ENCODE results near the gene ALPI. TPM values are rescaled to one million over a fixed set of nuclear protein-coding genes. Genes with fewer than 3 reads are reported as not detected.

The ALPI gene
- total and polyA plus RNA-seq, 8 donors: not detected

GRCh38 chr2:232506709-232507108, 50.8 kb downstream of the ALPI start:
- TF ChIP-seq CTCF (IDR thresholded peaks at IDR 0.05): no peak

DNA sequence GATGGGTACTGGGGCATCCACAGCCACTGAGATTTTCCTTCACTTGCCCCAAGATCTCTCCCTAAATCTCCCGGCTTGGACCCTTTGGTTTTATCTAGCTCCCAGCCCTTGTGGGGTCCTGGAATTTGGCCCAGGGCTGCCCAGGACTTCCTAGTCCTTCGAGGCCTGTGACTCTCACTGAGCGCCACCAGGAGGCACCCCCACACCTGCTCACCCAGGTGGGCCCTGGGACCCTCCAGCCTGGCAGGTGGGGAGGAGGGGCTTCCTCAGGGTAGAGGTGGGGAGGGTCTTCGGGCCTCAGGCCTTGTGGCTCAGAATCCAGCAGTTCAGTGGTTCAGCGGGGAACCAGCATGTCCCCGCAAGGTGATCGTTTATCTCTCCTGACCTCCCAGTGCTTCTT, 52.3 kb downstream of the ALPI start:
- DNase-seq (peak in 1 of 6 donors; percentile 52), FAIRE-seq (no peak), ATAC-seq (no peak)
- H3K9me3 ChIP-seq: no peaks in the 10 kb centered on the region
- H3K36me3 ChIP-seq: no peaks in the 10 kb centered on the region
- no peak overlapping the region for H3K27ac ChIP-seq
- 74 to 78% methylated on average over 7 of the region's 7 CpGs for whole genome bisulfite sequencing, 2 donors
- H3K27me3 ChIP-seq: no peaks in the 10 kb centered on the region
- no peak for TF ChIP-seq CTCF (IDR thresholded peaks at IDR 0.05)
- intact Hi-C loops (cut with DNase I): no loop called here
- H3K4me1 ChIP-seq: peaks cover 0 to under 1% (median 0%) of the 10 kb centered on the region in 3 donors
- H3K4me3 ChIP-seq: no peak overlapping the region

More at GRCh38 chr2:232506709-232507108, 50.8 kb downstream of the ALPI start:
- H3K4me3 ChIP-seq: no peak overlapping the region
- ATAC-seq (no peak), FAIRE-seq (no peak), DNase-seq (no peak)
- H3K27ac ChIP-seq: no peak overlapping the region
- no peaks in the 10 kb centered on the region for H3K27me3 ChIP-seq
- 77 to 83% methylated on average over 4 of the region's 4 CpGs for WGBS, 2 donors
- no peaks in the 10 kb centered on the region for H3K9me3 ChIP-seq
- H3K4me1 ChIP-seq: peaks cover 0 to 6% (median 2%) of the 10 kb centered on the region in 3 donors
- intact Hi-C loops (cut with DNase I): no loop called here
- H3K36me3 ChIP-seq: no peaks in the 10 kb centered on the region

Other genes starting within 250 kb of the ALPI start
- gene ALPP, start 77.4 kb upstream of the ALPI start, total RNA-seq: not detected
- not detected for gene ALPP, start 77.4 kb upstream of the ALPI start, polyA plus RNA-seq
- gene ALPG, start 49.3 kb upstream of the ALPI start, total RNA-seq: not detected
- gene ALPG, start 49.3 kb upstream of the ALPI start, polyA plus RNA-seq: not detected
- 1 to 10 TPM in 1 of 6 donors, under 1 TPM in 3, not detected in 2; 0.47 to 1.1 (median 0.76) TPM for gene ECEL1, start 31.7 kb downstream of the ALPI start, total RNA-seq
- gene ECEL1, start 31.7 kb downstream of the ALPI start, polyA plus RNA-seq: under 1 TPM; 0.30 to 0.99 TPM
- not detected for gene PRSS56, start 64.2 kb downstream of the ALPI start, total RNA-seq
- gene PRSS56, start 64.2 kb downstream of the ALPI start, polyA plus RNA-seq: under 1 TPM in 1 of 2 donors, not detected in 1; 0.02 TPM
- under 1 TPM in 2 of 6 donors, not detected in 4; 0.12 to 0.22 TPM for gene CHRND, start 70.0 kb downstream of the ALPI start, total RNA-seq
- under 1 TPM in 1 of 2 donors, not detected in 1; 0.07 TPM for gene CHRND, start 70.0 kb downstream of the ALPI start, polyA plus RNA-seq
- gene CHRNG, start 83.5 kb downstream of the ALPI start, total RNA-seq: not detected
- not detected for gene CHRNG, start 83.5 kb downstream of the ALPI start, polyA plus RNA-seq
- 1 to 10 TPM in 5 of 6 donors, under 1 TPM in 1; 0.88 to 2.8 (median 2.0) TPM for gene TIGD1, start 94.4 kb downstream of the ALPI start, total RNA-seq
- 1 to 10 TPM; 2.8 to 5.9 TPM for gene TIGD1, start 94.4 kb downstream of the ALPI start, polyA plus RNA-seq
- 10 to 100 TPM; 17.8 to 33.0 (median 22.8) TPM for gene EIF4E2, start 94.5 kb downstream of the ALPI start, total RNA-seq
- 10 to 100 TPM; 28.0 to 31.1 TPM for gene EIF4E2, start 94.5 kb downstream of the ALPI start, polyA plus RNA-seq
- gene EFHD1, start 177.5 kb downstream of the ALPI start, total RNA-seq: 1 to 10 TPM in 3 of 6 donors, under 1 TPM in 3; 0.31 to 1.7 (median 1.1) TPM
- 1 to 10 TPM; 3.8 to 4.8 TPM for gene EFHD1, start 177.5 kb downstream of the ALPI start, polyA plus RNA-seq
- gene GIGYF2, start 241.2 kb downstream of the ALPI start, total RNA-seq: 10 to 100 TPM; 33.6 to 50.9 (median 41.7) TPM
- 10 to 100 TPM; 17.4 to 19.5 TPM for gene GIGYF2, start 241.2 kb downstream of the ALPI start, polyA plus RNA-seq